HCT116 (cell line): Measurements from ENCODE around the gene NOTUM. TPM values are rescaled to one million over a fixed set of nuclear protein-coding genes. Genes with fewer than 3 reads are reported as not detected.

Experiments used
- ATAC-seq: fragments of 200-7000 bp; cut with Tn5 transposase; 2 replicates; pipeline ENCODE4 v1.9.1; 2020; ENCODE audit warnings: mild to moderate bottlenecking, moderate library complexity
- BruUV-seq: library from RNA; stranded (reverse); fragments of 400-500 nt; replicated peaks from 2 replicates; lab custom pipeline; 2021; lab: Mats Ljungman, UMichigan
- CTCF ChIA-PET: fragments of 300-600 bp; sonication (Branson Sonifier 250); formaldehyde crosslinking; loops from one replicate; lab custom pipeline; 2021; ENCODE audit warnings: antibody characterized with exemption; lab: Charles Lee
- POLR2A ChIA-PET: fragments of 300-600, 350-600 bp; sonication (Branson Sonifier 250); formaldehyde crosslinking; loops from one replicate; lab custom pipeline; 2021; ENCODE audit warnings: antibody characterized with exemption; lab: Charles Lee
- RAD21 ChIA-PET, 2 experiments: fragments of 300-600 bp; sonication (Branson Sonifier 250); formaldehyde crosslinking; loops; one replicate each; lab custom pipeline; 2023; ENCODE audit warnings: low total read pairs in 2 of 2; ENCODE audit not compliant: uncharacterized antibody in 2 of 2, unreplicated experiment in 2 of 2, low non-redundant PET in 1 of 2; lab: Charles Lee
- DNase-seq: peaks from one replicate; pipeline ENCODE4 v3.0.0-alpha.2; 2010; ENCODE audit warnings: low read depth, low spot score
- H2AFZ ChIP-seq: fragments of 200-600 bp; shearing (Covaris generic), sonication (generic); 2 replicates; pipeline ENCODE4 v1.6.1; 2017; ENCODE audit warnings: low read depth, mixed run types, mixed read lengths, antibody characterized with exemption, low read length; ENCODE audit not compliant: poor library complexity, severe bottlenecking
- H3K27ac ChIP-seq: 2 replicates; pipeline ENCODE4 v1.5.1; 2012; ENCODE audit warnings: low read depth, low read length
- H3K27me3 ChIP-seq: fragments of 200-600 bp; sonication (generic); 2 replicates; pipeline ENCODE4 v1.6.1; 2016; ENCODE audit warnings: mixed run types, low read length, mixed read lengths; ENCODE audit not compliant: insufficient read depth
- H3K36me3 ChIP-seq, 2 experiments: fragments of 200-500 bp in 1 of 2; fragments of 200-600 bp in 1 of 2; sonication (Bioruptor generic) in 1 of 2; sonication (generic) in 1 of 2; 2 replicates each; pipeline versions ENCODE4 v1.5.1 to v1.6.1; 2014 to 2016; ENCODE audit warnings: low read length in 2 of 2, inconsistent platforms in 1 of 2, mixed read lengths in 1 of 2, mixed run types in 1 of 2; ENCODE audit not compliant: insufficient read depth in 2 of 2, control insufficient read depth in 1 of 2
- H3K4me1 ChIP-seq, 2 experiments: fragments of 200-600 bp in 1 of 2; sonication (generic) in 1 of 2; 2 replicates each; pipeline versions ENCODE4 v1.5.1 to v1.6.1; 2012 to 2017; ENCODE audit warnings: low read length in 2 of 2, inconsistent platforms in 1 of 2, mild to moderate bottlenecking in 1 of 2, mixed read lengths in 1 of 2, mixed run types in 1 of 2, moderate library complexity in 1 of 2; ENCODE audit not compliant: insufficient read depth in 2 of 2, control insufficient read depth in 1 of 2
- H3K4me2 ChIP-seq: fragments of 200-600 bp; sonication (generic); 2 replicates; pipeline ENCODE4 v1.6.1; 2017; ENCODE audit warnings: mixed run types, low read length, mixed read lengths
- H3K4me3 ChIP-seq, 2 experiments: fragments of 200-600 bp in 1 of 2; sonication (generic) in 1 of 2; replicated peaks in 1 of 2; 2 replicates each; pipeline ENCODE4 v1.5.1; 2011 to 2016; ENCODE audit warnings: low read length in 2 of 2, control low read depth in 1 of 2, low read depth in 1 of 2, mild to moderate bottlenecking in 1 of 2, mixed read lengths in 1 of 2, mixed run types in 1 of 2
- H3K79me2 ChIP-seq: fragments of 200-600 bp; sonication (generic); 2 replicates; pipeline ENCODE4 v1.6.1; 2017; ENCODE audit warnings: mild to moderate bottlenecking, mixed run types, low read length, moderate library complexity, mixed read lengths; ENCODE audit not compliant: insufficient read depth
- H3K9ac ChIP-seq: fragments of 200-600 bp; sonication (generic); 2 replicates; pipeline ENCODE4 v1.6.1; 2016; ENCODE audit warnings: low read length, mixed read lengths
- H3K9me2 ChIP-seq: fragments of 200-600 bp; sonication (generic), shearing (Covaris generic); 2 replicates; pipeline ENCODE4 v1.6.1; 2017; ENCODE audit warnings: mixed run types, mild to moderate bottlenecking, moderate library complexity; ENCODE audit not compliant: insufficient read depth
- H3K9me3 ChIP-seq, 2 experiments: fragments of 200-500 bp in 1 of 2; fragments of 200-600 bp in 1 of 2; sonication (Bioruptor generic) in 1 of 2; sonication (generic) in 1 of 2; 2 replicates each; pipeline ENCODE4 v1.6.1; 2014 to 2017; ENCODE audit warnings: low read length in 2 of 2, mixed read lengths in 2 of 2, inconsistent platforms in 1 of 2, low read depth in 1 of 2, mild to moderate bottlenecking in 1 of 2, mixed run types in 1 of 2, moderate library complexity in 1 of 2; ENCODE audit not compliant: control insufficient read depth in 1 of 2, insufficient read depth in 1 of 2
- H4K20me1 ChIP-seq: fragments of 200-600 bp; sonication (generic), shearing (Covaris generic); 2 replicates; pipeline ENCODE4 v1.6.1; 2017; ENCODE audit warnings: mixed run types, mild to moderate bottlenecking, moderate library complexity; ENCODE audit not compliant: insufficient read depth
- CBX3 ChIP-seq: IDR thresholded peaks from 2 replicates; pipeline ENCODE4 v1.6.1; 2012; ENCODE audit warnings: low read depth
- CEBPB ChIP-seq: IDR thresholded peaks from 2 replicates; pipeline ENCODE4 v1.6.1; 2012; ENCODE audit warnings: low read depth
- EGR1 ChIP-seq: IDR thresholded peaks from 2 replicates; pipeline ENCODE4 v1.6.1; 2012; ENCODE audit warnings: low read depth
- ELF1 ChIP-seq: IDR thresholded peaks from 2 replicates; pipeline ENCODE4 v1.6.1; 2012; ENCODE audit warnings: low read depth, borderline replicate concordance
- EZH2 ChIP-seq: fragments of 200-600 bp; sonication (generic); IDR thresholded peaks from 2 replicates; pipeline ENCODE4 v1.6.1; 2017; ENCODE audit warnings: antibody characterized with exemption, mixed run types
- EZH2phosphoT487 ChIP-seq: fragments of 200-600 bp; IDR thresholded peaks from 2 replicates; pipeline ENCODE4 v1.6.1; 2018; ENCODE audit warnings: antibody characterized with exemption, borderline replicate concordance
- FOSL1 ChIP-seq: IDR thresholded peaks from 2 replicates; pipeline ENCODE4 v1.6.1; 2012; ENCODE audit warnings: low read depth
- MAX ChIP-seq: IDR thresholded peaks from 2 replicates; pipeline ENCODE4 v1.6.1; 2012
- POLR2A ChIP-seq: IDR thresholded peaks from 2 replicates; pipeline ENCODE4 v1.7.0; 2011; ENCODE audit warnings: borderline replicate concordance; ENCODE audit not compliant: insufficient read depth, insufficient read length; ENCODE audit errors: extremely low read depth
- POLR2AphosphoS5 ChIP-seq: IDR thresholded peaks from 2 replicates; pipeline ENCODE4 v1.6.1; 2011; ENCODE audit warnings: mild to moderate bottlenecking, low read depth, low read length, moderate library complexity
- SIN3A ChIP-seq: IDR thresholded peaks from 2 replicates; pipeline ENCODE4 v1.6.1; 2012; ENCODE audit warnings: low read depth
- YY1 ChIP-seq: IDR thresholded peaks from 2 replicates; pipeline ENCODE4 v1.6.1; 2011; ENCODE audit warnings: low read length, low read depth, moderate library complexity, mild to moderate bottlenecking; ENCODE audit not compliant: insufficient replicate concordance; ENCODE audit errors: extremely low read depth
- ZBTB33 ChIP-seq: IDR thresholded peaks from 2 replicates; pipeline ENCODE4 v1.6.1; 2011; ENCODE audit warnings: mild to moderate bottlenecking, low read length, moderate library complexity; ENCODE audit not compliant: insufficient replicate concordance; ENCODE audit errors: extremely low read depth
- ZNF274 ChIP-seq: fragments of 200-500 bp; sonication (Bioruptor generic); IDR thresholded peaks from 2 replicates; pipeline ENCODE4 v1.6.1; 2014; ENCODE audit warnings: mild to moderate bottlenecking, low read depth, low read length, inconsistent platforms
- intact Hi-C: fragments of 100-400 bp; cut with micrococcal nuclease; formaldehyde crosslinking; loops from 2 replicates; pipeline ENCODE4 v1.10.0; 2022
- total RNA-seq: library from RNA; stranded (reverse); gene quantifications from one replicate; pipeline ENCODE4 v1.2.1, GENCODE V29; 2021; ENCODE audit not compliant: unreplicated experiment

NOTUM gene
- total RNA-seq, 1 experiment from 2014 or later: 12.5 TPM

- Histone ChIP-seq H3K9ac (no peak overlapping the region), H3K36me3 (peaks cover 22 to 34% of the 10 kb centered on the region in 2 experiments; a peak in 3 of 4 replicates), H3K9me2 (no peaks in the 10 kb centered on the region), H4K20me1 (no peaks in the 10 kb centered on the region), H3K9me3 (no peaks in the 10 kb centered on the region), H2AFZ (no peak overlapping the region), H3K27ac (peak overlapping the region; percentile 60; the same call in 1 of the 2 replicates), H3K27me3 (no peaks in the 10 kb centered on the region)
- ChIA-PET CTCF (no interaction called here), POLR2A (interaction anchor here (1.3 kb wide), 1 partner anchor 12 kb away, joined by 3 read pairs; no protein-coding TSS in a partner anchor), RAD21 (interaction anchor here in 1 of 2 experiments (0.6 kb wide), 1 partner anchor 733 kb away, joined by 3 read pairs; no protein-coding TSS in a partner anchor)
- BruUV-seq: no TSS peak
- ATAC-seq (no peak), DNase-seq (no peak)
- no peak for TF ChIP-seq EGR1
- no peak for TF ChIP-seq CBX3
- no peak for TF ChIP-seq ZNF274
- TF ChIP-seq, all 23 proteins: peak for 0
- intact Hi-C loops: loop anchor here (5.0 kb wide), 1 partner anchor 108 kb away; the partner anchor contains the start of genes CENPX and LRRC45
- H3K4me1 ChIP-seq: peaks cover 43 to 68% of the 10 kb centered on the region in 2 experiments
- H3K79me2 ChIP-seq: peaks cover 52% of the 10 kb centered on the region
- no peak overlapping the region for H3K4me3 ChIP-seq
- no peak overlapping the region for H3K4me2 ChIP-seq
These were observed 46.7 kb downstream of the NOTUM start for GRCh38 chr17:81914103-81914850.

GRCh38 chr17:81913394-81914102 is 47.4 kb downstream of the NOTUM start:
- no TSS peak for BruUV-seq
- no peaks in the 10 kb centered on the region for H3K27me3 ChIP-seq
- ATAC-seq: no peak
- peaks cover 21 to 34% of the 10 kb centered on the region in 2 experiments for H3K36me3 ChIP-seq
- no peak for DNase-seq
- H3K27ac ChIP-seq: peak overlapping the region; percentile 60
- no peak overlapping the region for H3K9ac ChIP-seq
- H3K4me1 ChIP-seq: peaks cover 43 to 60% of the 10 kb centered on the region in 2 experiments
- TF ChIP-seq FOSL1 (no peak), SIN3A (no peak), YY1 (no peak), CEBPB (no peak), ZNF274 (no peak), POLR2A (no peak), EZH2phosphoT487 (no peak), MAX (no peak), EZH2 (no peak), POLR2AphosphoS5 (no peak), ELF1 (no peak), ZBTB33 (no peak), EGR1 (no peak)
- H3K9me3 ChIP-seq: no peaks in the 10 kb centered on the region
- RAD21 ChIA-PET: interaction anchor here in 1 of 2 experiments (1.3 kb wide), 1 partner anchor 13 kb away, joined by 3 read pairs; no protein-coding TSS in a partner anchor
- H2AFZ ChIP-seq: no peak overlapping the region
- CTCF ChIA-PET: interaction anchor here (0.9 to 1.8 kb wide), 2 partner anchors 10 to 108 kb away, joined by 4 to 9 read pairs; partner anchors contain the start of genes CENPX and LRRC45
- H3K9me2 ChIP-seq: no peaks in the 10 kb centered on the region
- POLR2A ChIA-PET: interaction anchor here (1.1 to 1.3 kb wide), 2 partner anchors 13 to 16 kb away, joined by 3 read pairs; no protein-coding TSS in a partner anchor
- H3K79me2 ChIP-seq: peaks cover 45% of the 10 kb centered on the region
- H3K4me3 ChIP-seq: no peak overlapping the region
- intact Hi-C loops: loop anchor here (5.0 kb wide), 1 partner anchor 109 kb away; the partner anchor contains the start of genes CENPX and LRRC45
- peak overlapping the region; percentile 66 for H3K4me2 ChIP-seq
- no peaks in the 10 kb centered on the region for H4K20me1 ChIP-seq
